ENCODE data around the gene CLEC9A.
"Not testable (repeated sequence)": the region's sequence is repeated elsewhere in the genome, so short reads cannot be mapped to it uniquely, and the experiment has no call there.

Gene CLEC9A

GRCh38 chr12:10016881-10017280, 13.6 kb upstream of the CLEC9A start:
- DNase-seq (ENCODE audit: low spot score) = no peak
- Histone ChIP-seq H3K27ac (no peak overlapping the region), H3K4me3 (no peak overlapping the region)
- TF ChIP-seq, protein P1, sequence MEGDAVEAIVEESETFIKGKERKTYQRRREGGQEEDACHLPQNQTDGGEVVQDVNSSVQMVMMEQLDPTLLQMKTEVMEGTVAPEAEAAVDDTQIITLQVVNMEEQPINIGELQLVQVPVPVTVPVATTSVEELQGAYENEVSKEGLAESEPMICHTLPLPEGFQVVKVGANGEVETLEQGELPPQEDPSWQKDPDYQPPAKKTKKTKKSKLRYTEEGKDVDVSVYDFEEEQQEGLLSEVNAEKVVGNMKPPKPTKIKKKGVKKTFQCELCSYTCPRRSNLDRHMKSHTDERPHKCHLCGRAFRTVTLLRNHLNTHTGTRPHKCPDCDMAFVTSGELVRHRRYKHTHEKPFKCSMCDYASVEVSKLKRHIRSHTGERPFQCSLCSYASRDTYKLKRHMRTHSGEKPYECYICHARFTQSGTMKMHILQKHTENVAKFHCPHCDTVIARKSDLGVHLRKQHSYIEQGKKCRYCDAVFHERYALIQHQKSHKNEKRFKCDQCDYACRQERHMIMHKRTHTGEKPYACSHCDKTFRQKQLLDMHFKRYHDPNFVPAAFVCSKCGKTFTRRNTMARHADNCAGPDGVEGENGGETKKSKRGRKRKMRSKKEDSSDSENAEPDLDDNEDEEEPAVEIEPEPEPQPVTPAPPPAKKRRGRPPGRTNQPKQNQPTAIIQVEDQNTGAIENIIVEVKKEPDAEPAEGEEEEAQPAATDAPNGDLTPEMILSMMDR (IDR thresholded peaks at IDR 0.05) = no peak

DNA sequence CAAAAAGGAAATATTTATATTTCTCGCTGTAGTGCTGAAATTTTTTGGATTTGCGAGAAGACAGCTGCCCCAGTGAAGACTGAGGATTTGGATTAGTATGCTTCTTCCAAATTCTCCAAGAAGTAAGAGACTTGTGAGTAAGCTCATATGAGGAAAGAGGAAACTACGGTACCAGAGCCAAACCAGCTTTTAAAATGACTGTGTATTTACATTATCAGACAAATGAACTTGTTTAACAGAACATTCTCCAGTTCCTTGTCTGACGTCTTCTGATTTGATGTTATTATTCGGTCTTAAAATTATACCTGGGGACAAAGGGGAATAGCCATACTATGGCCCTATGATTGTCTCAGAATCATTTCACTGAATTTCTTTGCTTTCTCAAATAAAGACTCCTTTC, 12.1 kb upstream of the CLEC9A start:
- H3K27ac ChIP-seq = no peak overlapping the region
- no peak overlapping the region for H3K4me3 ChIP-seq
- no peak for DNase-seq (ENCODE audit: low spot score)
- TF ChIP-seq, protein P1 (IDR thresholded peaks at IDR 0.05) = no peak

DNA sequence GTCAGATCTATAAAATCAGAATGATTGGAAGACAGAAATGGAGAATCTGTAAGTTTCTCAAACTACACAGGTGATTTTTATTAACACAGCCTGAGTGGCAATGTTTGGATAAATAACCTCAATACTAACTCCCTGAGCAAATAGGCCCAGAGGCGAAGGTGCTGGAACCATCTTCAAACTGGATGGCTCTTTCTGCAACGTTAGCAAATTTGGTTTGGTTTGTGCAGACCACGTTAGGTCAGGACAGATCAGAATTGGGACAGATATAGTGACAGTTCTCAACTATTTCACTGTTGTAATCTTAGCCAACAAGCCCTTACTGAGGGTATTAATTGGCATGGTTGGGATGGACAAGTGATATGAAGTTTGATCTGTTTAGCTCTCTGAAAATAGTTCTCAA, 9.1 kb upstream of the CLEC9A start:
- DNase-seq (ENCODE audit: low spot score) = no peak
- no peak overlapping the region for H3K4me3 ChIP-seq
- TF ChIP-seq, protein P1 (IDR thresholded peaks at IDR 0.05) = no peak
- no peak overlapping the region for H3K27ac ChIP-seq

DNA sequence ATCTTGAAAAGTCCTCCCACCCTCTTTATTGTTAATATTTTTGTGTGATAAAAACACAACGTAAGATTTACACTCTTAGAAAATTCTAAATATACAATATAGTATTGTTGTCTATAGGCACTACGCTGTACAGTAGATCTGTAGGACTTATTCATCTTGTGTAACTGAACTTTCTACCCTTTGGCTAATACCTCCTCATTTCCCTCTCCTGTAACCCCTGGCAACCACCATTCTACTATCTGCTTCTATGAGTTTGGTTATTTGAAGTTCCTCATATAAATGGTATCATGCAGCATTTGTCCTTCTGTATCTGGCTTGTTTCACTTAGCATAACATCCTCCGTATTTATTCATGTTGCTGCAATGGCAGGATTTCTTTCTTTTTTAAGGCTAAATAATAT, 5.2 kb upstream of the CLEC9A start:
- Histone ChIP-seq H3K27ac (no peak overlapping the region), H3K4me3 (no peak overlapping the region)
- TF ChIP-seq, protein P1 (IDR thresholded peaks at IDR 0.05) = no peak
- DNase-seq (ENCODE audit: low spot score) = no peak

GRCh38 chr12:10026666-10027065, 3.8 kb upstream of the CLEC9A start:
- H3K27ac ChIP-seq; H3K4me3 ChIP-seq; DNase-seq (ENCODE audit: low spot score): not testable (repeated sequence)

GRCh38 chr12:10027311-10027710, 3.2 kb upstream of the CLEC9A start:
- TF ChIP-seq, protein P1 (IDR thresholded peaks at IDR 0.05) = no peak
- no peak overlapping the region for H3K4me3 ChIP-seq
- no peak for DNase-seq (ENCODE audit: low spot score)
- no peak overlapping the region for H3K27ac ChIP-seq

- H3K4me3 ChIP-seq = no peak overlapping the region
- DNase-seq (ENCODE audit: low spot score) = no peak
- H3K27ac ChIP-seq = no peak overlapping the region
- TF ChIP-seq, protein P1 (IDR thresholded peaks at IDR 0.05) = no peak
Measured at GRCh38 chr12:10027721-10028120, 2.8 kb upstream of the CLEC9A start.

- TF ChIP-seq, protein P1 (IDR thresholded peaks at IDR 0.05) = no peak
Measured at GRCh38 chr12:10031321-10031720, 839 bp downstream of the CLEC9A start.

More at GRCh38 chr12:10031321-10031720, 839 bp downstream of the CLEC9A start:
- H3K4me3 ChIP-seq = no peak overlapping the region
- no peak for DNase-seq (ENCODE audit: low spot score)
- H3K27ac ChIP-seq = no peak overlapping the region

All from coronary artery (tissue), 2 donors.